ENCODE measurements around the gene CWC25. TPM values are rescaled to one million over a fixed set of nuclear protein-coding genes. Genes with fewer than 3 reads are reported as not detected.
"Not testable (repeated sequence)": the region's sequence is repeated elsewhere in the genome, so short reads cannot be mapped to it uniquely, and the experiment has no call there.

Gene CWC25
- total and polyA plus RNA-seq, 7 donors = 11.3 to 32.4 (median 16.4) TPM

GRCh38 chr17:38789185-38789584 lies 35.9 kb downstream of the CWC25 start:
- TF ChIP-seq POLR2A (IDR thresholded peaks at IDR 0.05) (no peak), CTCF (IDR thresholded peaks at IDR 0.05) (no peak), EP300 (IDR thresholded peaks at IDR 0.05) (no peak), POLR2AphosphoS5 (IDR thresholded peaks at IDR 0.05) (no peak)
- WGBS, 2 donors = 21 to 30% methylated on average over 1 of the region's 1 CpG
- intact Hi-C loops (cut with DNase I) = no loop called here
- no peak overlapping the region for H3K27ac ChIP-seq
- peaks cover 23 to 33% (median 28%) of the 10 kb centered on the region in 4 donors for H3K36me3 ChIP-seq
- no peak overlapping the region for H3K4me3 ChIP-seq
- H3K27me3 ChIP-seq = no peaks in the 10 kb centered on the region
- H3K9me3 ChIP-seq = no peaks in the 10 kb centered on the region
- DNase-seq = no peak
- peaks cover 0 to 14% (median 6%) of the 10 kb centered on the region in 4 donors for H3K4me1 ChIP-seq

GRCh38 chr17:38787999-38788398 lies 37.1 kb downstream of the CWC25 start:
- H3K36me3 ChIP-seq = peaks cover 27 to 44% (median 35%) of the 10 kb centered on the region in 4 donors
- intact Hi-C loops (cut with DNase I); H3K9me3 ChIP-seq; H3K4me3 ChIP-seq; DNase-seq; H3K27me3 ChIP-seq; H3K27ac ChIP-seq: not testable (repeated sequence)
- peaks cover 0 to 14% (median 6%) of the 10 kb centered on the region in 4 donors for H3K4me1 ChIP-seq
- WGBS, 2 donors = 97 to 98% methylated on average over 4 of the region's 4 CpGs

GRCh38 chr17:38786372-38786771 lies 38.7 kb downstream of the CWC25 start:
- Histone ChIP-seq H3K9me3 (no peaks in the 10 kb centered on the region), H3K27ac (no peak overlapping the region), H3K27me3 (no peaks in the 10 kb centered on the region), H3K4me1 (peaks cover 0 to 14% (median 6%) of the 10 kb centered on the region in 4 donors), H3K4me3 (no peak overlapping the region), H3K36me3 (peaks cover 42 to 54% (median 44%) of the 10 kb centered on the region in 4 donors)
- 79 to 89% methylated on average over 6 of the region's 6 CpGs for WGBS, 2 donors
- intact Hi-C loops (cut with DNase I) = no loop called here
- no peak for TF ChIP-seq CTCF (IDR thresholded peaks at IDR 0.05)
- no peak for TF ChIP-seq EP300 (IDR thresholded peaks at IDR 0.05)
- TF ChIP-seq POLR2A (IDR thresholded peaks at IDR 0.05) = no peak
- TF ChIP-seq POLR2AphosphoS5 (IDR thresholded peaks at IDR 0.05) = no peak
- DNase-seq = no peak

GRCh38 chr17:38783227-38783626 lies 41.9 kb downstream of the CWC25 start:
- 96 to 97% methylated on average over 3 of the region's 3 CpGs for WGBS, 2 donors
- no peaks in the 10 kb centered on the region for H3K9me3 ChIP-seq
- peaks cover 66 to 86% (median 74%) of the 10 kb centered on the region in 4 donors for H3K36me3 ChIP-seq
- intact Hi-C loops (cut with DNase I) = no loop called here
- no peaks in the 10 kb centered on the region for H3K27me3 ChIP-seq
- no peaks in the 10 kb centered on the region for H3K4me1 ChIP-seq
- TF ChIP-seq EP300 (IDR thresholded peaks at IDR 0.05) (no peak), POLR2AphosphoS5 (IDR thresholded peaks at IDR 0.05) (no peak), POLR2A (IDR thresholded peaks at IDR 0.05) (no peak), CTCF (IDR thresholded peaks at IDR 0.05) (no peak)
- H3K27ac ChIP-seq = no peak overlapping the region
- no peak overlapping the region for H3K4me3 ChIP-seq
- DNase-seq = no peak

GRCh38 chr17:38779965-38780752 lies 45.0 kb downstream of the CWC25 start:
- 94% methylated on average over 23 of the region's 23 CpGs for WGBS, 2 donors
- Histone ChIP-seq H3K36me3 (peaks cover 70 to 100% (median 84%) of the 10 kb centered on the region in 4 donors), H3K4me1 (no peaks in the 10 kb centered on the region), H3K27ac (no peak overlapping the region), H3K27me3 (no peaks in the 10 kb centered on the region), H3K9me3 (no peaks in the 10 kb centered on the region), H3K4me3 (no peak overlapping the region)
- intact Hi-C loops (cut with DNase I) = no loop called here
- TF ChIP-seq EP300 (IDR thresholded peaks at IDR 0.05) (no peak), POLR2A (IDR thresholded peaks at IDR 0.05) (no peak), CTCF (IDR thresholded peaks at IDR 0.05) (no peak), POLR2AphosphoS5 (IDR thresholded peaks at IDR 0.05) (no peak)
- no peak for DNase-seq
